Activated CD4-positive, CD25-positive, alpha-beta regulatory T cell treated with anti-CD3 and anti-CD28 coated beads, Interleukin-2, amount 50 U/mL, for 72 hours (primary cell): ENCODE data around the gene CLEC11A.

Experiments
- DNase-seq: peaks from one replicate; pipeline ENCODE4 v3.0.0; 2021

The CLEC11A gene

GRCh38 chr19:50705422-50706019 is 17.6 kb upstream of the CLEC11A start:
- DNase-seq, result no peak

GRCh38 chr19:50706387-50706786 is 16.8 kb upstream of the CLEC11A start:
- no peak for DNase-seq

- no peak for DNase-seq
These were observed 14.8 kb upstream of the CLEC11A start for GRCh38 chr19:50708179-50708879.

DNA sequence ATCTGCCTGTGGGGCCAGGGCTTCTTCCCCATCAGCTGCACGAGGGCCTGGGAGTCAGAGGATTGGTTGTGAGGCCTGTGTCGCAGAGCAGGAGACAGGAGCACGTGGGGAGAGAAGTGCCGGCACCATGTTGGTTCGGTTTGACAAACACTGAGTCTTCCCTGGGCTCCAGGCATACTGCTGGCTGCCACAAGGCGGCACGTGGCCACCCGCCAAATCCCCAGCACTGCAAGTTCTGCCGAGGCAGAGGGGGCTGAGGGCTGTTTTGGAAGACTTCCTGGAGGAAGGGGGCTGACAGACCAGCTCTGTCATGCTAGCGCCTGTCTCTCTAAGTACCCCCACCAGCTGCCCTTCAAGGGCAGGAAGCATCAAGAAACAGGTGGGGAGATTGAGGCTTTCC is 13.1 kb upstream of the CLEC11A start:
- DNase-seq, result no peak

- no peak for DNase-seq
These were observed 12.6 kb upstream of the CLEC11A start for GRCh38 chr19:50710612-50711011.

GRCh38 chr19:50711196-50711595 is 12.0 kb upstream of the CLEC11A start:
- no peak for DNase-seq

DNA sequence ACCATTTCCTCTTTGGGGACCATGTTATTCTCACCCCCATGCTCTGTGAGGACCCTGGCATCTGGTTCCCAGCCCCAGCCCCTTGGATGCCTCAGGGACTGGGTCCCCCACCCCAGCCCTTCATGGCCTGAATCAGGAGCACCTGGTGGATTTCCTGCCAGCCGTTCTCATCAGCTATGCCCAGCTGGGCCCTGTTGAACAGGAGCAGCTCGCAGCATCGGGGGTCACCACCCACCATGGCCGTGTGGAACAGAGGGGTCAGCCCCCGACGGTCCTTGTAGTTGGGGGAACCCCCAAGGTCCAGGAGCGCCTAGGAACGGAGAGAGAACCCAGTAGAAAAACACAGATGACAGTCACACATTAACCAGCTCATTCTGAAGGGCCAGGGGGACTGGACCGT is 11.4 kb upstream of the CLEC11A start:
- DNase-seq, result no peak

DNA sequence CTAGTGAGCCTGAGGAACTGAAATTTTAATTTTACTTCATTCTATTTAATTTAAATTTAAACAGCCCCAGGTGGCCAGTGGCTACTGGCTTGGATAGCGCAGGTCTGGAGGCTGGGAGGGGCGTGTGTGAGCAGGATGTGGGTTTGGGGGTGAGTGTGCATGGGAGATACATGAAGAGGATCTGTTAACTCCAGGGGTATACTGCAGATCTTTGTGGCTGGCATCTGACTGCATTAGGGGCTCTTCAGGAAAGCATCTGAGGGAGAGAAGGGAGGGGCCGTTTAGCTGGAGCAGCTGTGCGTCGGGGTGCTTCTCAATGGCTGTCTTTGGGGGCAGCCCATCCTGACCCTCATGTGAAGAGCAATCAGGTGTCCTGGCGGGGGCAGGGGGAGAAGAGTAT is 10.3 kb upstream of the CLEC11A start:
- no peak for DNase-seq

DNA sequence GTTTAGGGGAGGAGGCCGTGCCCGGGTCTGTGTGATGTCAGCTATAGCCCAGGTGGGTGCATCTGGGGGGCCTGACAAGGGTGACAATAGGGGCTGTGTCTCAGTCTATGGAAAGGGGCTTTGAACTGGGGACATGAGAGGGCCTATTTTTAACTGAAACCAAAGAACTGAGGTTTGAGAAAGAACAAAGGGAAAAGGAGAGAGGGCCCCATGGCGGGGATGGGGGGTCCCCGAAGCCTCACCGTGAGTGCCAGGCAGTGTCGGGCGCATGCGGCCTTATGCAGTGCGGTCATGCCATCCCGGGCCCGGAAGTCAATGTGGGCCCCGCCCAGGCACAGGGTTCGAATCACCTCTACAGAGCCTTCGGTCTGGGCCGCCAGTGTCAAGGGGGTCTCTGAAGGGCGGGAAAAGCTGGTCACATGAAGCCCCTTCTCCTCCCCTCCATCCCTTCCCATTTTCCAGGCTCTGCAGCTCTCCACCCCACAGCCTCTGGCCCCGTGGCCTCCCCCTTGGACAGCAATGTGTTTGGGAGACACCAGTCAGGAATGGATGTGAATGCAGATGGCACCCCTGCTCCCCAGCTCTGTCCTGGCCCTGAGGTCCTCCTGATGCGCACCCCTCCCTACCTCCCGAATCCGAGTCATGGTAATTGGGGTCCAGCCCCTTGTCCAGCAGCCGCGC is 9.5 kb upstream of the CLEC11A start:
- DNase-seq, result no peak

GRCh38 chr19:50716178-50717025 is 6.8 kb upstream of the CLEC11A start:
- DNase-seq, result no peak

DNA sequence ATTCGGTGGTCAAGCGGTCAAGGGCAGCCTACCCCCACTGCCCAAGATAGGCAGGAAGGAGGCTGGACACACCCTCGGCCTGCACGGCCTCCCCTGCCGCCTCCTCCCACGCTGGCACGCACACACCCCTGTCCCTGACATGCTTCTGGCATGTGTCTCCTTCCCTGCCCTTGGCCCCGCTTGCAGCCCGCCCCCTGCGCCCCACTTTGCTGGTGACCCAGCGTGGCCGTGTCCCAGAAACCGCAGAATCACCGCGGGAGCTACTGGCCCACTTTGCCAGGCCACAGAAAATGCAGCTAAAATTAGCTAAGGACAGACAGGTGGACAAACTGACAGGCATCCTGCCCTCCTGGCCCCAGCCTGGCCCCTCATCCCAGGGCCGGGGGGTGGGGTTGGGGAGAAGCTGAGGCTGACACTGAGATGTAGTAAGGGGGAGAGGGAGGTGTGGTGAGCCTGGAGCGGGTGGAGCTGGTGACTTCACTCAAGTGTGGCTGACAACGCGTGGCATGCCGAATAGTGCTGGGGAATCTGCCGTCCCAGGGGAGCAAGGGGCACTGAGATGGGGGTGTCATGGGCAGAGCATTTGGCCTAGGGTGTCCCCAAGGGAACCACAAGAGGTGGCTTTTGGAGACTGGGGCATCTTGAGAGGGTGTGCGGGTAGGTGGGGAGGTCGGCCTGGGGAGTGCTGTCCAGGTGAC is 6.0 kb upstream of the CLEC11A start:
- no peak for DNase-seq

DNA sequence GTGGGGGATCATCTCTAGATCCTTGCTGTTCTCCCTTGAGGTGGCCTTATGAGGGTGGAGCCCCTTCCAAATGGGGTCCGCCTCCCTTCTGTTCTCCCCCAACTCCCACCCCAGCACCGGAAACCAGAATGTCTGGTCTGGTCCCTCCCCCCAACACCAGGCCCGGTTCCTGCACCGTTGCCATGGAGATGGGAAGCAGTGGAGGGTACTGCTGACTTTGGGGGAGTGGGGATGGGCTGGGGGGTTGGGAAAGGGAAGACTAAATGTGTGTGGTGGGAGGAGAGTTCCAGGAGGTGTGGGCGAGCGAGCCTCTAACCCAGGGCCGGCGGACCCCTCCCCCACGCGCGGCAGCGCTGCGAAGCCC is 5.3 kb upstream of the CLEC11A start:
- no peak for DNase-seq

DNA sequence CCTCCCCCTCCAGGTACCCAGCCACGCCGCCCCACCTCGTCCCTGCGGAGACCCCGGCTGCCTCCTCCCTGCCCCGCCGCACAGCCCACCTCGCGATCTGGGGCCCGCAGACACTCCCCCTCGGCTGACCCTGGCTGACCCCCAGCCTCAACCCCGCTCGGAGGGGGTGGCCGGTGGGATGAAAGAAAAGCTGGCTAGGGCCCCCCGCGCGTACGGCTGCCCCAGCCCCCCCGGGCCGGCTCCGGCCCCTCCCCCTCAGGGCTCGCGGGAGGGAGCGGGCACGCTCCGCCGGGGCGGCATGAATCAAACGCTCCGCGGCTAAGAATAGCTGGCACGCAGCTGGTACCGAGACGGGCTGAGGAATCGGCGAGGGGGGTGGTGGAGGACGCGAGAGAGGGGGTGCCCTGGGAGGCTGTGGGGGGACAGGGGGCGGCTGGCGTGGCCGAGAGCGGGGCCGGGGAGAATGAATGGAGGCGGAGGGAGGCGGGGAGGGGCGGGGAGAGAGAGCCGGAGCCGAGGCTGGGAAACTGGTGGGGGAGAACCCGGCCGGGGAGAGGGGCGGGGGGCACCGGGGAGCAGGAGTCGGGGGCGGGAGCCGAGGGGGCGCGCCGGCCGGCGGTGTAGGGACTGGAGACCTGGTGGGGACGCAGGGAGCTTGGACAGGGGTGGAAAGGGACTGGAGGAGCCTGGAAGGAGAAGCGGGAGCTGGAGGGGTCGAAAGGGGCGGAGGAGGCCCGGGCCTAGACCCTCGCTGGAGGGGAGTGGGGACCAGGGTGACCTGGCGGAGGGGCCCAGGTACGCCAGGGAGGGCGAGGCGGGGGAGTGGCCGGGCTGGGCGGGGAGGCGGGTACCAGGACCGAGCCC is 4.7 kb upstream of the CLEC11A start:
- DNase-seq, result no peak

DNA sequence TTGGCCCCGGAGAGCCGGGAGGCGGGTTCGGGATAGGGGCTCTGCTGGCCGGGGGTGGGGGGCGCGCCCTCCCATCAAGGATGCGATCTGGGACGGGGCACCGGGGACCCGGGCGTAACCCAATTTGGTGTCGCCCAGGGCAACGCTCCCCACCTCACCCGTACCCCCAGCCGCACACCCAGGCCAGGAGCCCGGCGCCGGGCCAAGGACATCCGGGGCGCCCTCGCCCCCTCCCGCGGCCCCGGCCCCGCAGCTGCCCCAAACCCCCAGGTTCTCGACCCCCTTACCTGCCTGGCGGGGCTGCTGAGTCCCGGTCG is 4.1 kb upstream of the CLEC11A start:
- DNase-seq, result no peak

- no peak for DNase-seq
These were observed 3.6 kb upstream of the CLEC11A start, which contains the start of gene SHANK1 for GRCh38 chr19:50719566-50719965. Gene SHANK1 (minus strand): TSS chr19:50719802. CDS start chr19:50716919, 2,883 bp downstream.

DNA sequence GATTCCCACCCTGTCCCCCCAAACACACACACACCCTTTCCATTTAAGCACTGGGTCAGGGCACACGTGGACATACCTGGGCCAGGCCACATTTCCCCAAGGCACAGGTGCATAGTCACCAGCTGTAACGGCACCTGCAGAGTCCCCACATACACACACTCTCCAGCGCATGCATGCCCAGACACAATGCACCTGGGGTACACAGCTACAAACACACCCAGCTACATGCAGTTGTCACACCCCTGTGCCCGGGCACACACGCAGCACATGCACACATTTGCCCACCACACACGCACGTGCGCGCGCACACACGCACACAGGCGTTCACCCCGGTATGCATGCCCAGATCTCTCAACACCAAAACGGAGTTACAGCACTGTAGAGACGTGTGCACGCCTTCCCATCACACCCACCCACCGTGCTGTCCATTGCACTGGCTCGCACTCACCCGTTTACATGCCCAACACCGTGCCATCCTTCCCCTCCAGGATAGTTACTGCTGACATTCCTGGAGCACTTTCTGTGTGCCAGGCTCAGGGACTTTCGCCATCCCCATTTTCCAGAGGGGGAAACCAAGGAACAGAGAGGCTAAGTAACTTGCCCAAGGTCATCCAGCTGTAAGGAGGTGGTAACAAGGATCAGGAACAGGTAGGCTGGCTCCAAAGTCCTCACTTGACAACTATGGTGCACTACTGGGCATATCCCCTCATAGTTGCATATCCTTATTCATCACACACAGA is 2.8 kb upstream of the CLEC11A start:
- DNase-seq, result no peak

DNA sequence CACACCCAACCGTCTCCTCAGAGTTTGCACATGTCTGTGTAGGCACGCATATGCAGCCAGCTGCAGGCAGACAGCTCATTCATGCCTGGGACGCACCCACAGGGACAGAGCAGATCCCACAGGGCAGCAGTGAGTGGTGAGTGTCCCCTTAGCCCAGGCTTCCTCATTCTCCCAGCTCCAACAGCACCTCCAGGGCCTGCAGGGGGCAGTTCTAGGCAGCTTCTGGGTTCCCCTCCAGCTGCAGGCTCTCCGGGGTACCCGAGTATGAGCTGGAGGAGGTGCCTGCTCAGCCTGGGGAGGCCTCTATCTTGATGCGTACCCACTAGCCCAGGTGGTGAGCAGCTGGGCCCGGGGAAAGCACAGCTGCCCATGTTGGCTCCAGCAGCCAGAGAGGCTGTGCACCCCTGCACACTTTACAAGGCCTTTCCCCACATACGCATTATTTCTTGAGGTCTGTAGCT is 2.2 kb upstream of the CLEC11A start:
- no peak for DNase-seq

GRCh38 chr19:50721441-50722137 is 1.6 kb upstream of the CLEC11A start:
- no peak for DNase-seq

DNA sequence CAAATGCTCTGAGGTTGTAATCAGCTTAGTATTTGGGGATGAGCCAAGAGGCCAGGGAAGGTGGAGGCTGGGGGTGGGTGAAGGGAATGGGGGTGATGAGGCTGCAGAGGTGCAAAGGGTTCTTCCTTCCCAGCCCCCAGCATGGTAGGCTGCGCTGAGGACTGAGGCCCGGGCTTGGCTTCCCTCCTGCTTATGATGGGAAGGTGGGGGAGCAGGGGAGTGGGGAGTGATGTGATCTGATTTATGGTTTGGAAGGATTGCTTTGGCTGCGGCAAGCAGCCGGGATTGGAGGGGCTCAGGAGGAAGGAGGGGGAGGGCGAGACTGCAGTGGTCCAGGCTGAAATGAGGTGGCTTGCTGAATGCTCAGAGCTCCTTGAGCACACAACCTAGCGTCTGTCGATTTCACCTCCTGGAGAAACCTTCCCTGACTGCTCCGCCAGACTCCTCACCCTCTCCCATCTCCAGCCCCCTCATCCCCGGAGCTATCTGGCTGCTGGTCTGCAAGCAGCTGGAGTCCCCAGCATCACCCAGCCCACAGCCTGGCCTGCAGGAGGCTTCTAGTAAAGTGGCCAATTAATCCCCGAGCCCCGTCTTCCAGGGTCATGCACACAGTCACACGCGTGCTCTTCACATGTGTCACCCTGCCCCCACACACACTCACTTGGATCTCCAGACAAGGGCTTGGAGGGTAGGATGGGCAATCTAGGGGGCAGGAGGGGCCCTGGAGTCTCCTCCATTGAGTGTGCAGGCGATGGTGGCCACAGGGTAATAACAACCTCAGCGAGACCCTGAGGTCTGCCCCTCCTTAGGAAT is 757 bp upstream of the CLEC11A start:
- DNase-seq, result no peak
